Activated T-helper 1 cell treated with anti-CD3 and anti-CD28 coated beads, Interleukin-12 subunit alpha, Interleukin-12 subunit beta, Interleukin-2, Interleukin-4 antibody, amounts not matched to agents 30 ng/mL and 10 ng/mL and 1 ng/mL, durations not matched to agents 14 hours and 24 hours and 36 hours (primary cell): ENCODE results near the gene CPLX1. TPM values are rescaled to one million over a fixed set of nuclear protein-coding genes. Genes with fewer than 3 reads are reported as not detected.

Experiments
- DNase-seq: peaks from one replicate; pipeline ENCODE4 v3.0.0; 2021; ENCODE audit warnings: low spot score
- H3K27ac Mint-ChIP-seq: one replicate; pipeline ENCODE4 v1.8.0; 2021; ENCODE audit warnings: mild to moderate bottlenecking, mixed read lengths
- H3K27me3 Mint-ChIP-seq: one replicate; pipeline ENCODE4 v1.8.0; 2022; ENCODE audit warnings: mild to moderate bottlenecking, moderate library complexity, mixed read lengths; ENCODE audit not compliant: insufficient read depth
- H3K36me3 Mint-ChIP-seq: one replicate; pipeline ENCODE4 v1.8.0; 2021; ENCODE audit warnings: low read depth, mixed read lengths
- H3K4me1 Mint-ChIP-seq: one replicate; pipeline ENCODE4 v1.8.0; 2021; ENCODE audit warnings: low read depth, mixed read lengths
- H3K4me3 Mint-ChIP-seq: one replicate; pipeline ENCODE4 v1.8.0; 2021; ENCODE audit warnings: mild to moderate bottlenecking, moderate library complexity, mixed read lengths
- H3K9me3 Mint-ChIP-seq: one replicate; pipeline ENCODE4 v1.8.0; 2021; ENCODE audit warnings: mixed read lengths
- intact Hi-C: fragments of 100-400 bp; cut with micrococcal nuclease; formaldehyde crosslinking; loops from one replicate; pipeline ENCODE4 v1.15.1; 2024
- total RNA-seq: library from RNA; stranded (reverse); gene quantifications from 2 replicates; pipeline ENCODE4 v1.2.3, GENCODE V29; 2022

The CPLX1 gene
- total RNA-seq, 1 donor from 2014 or later, result 1.3 TPM

GRCh38 chr4:850323-850945 is 24.5 kb upstream of the CPLX1 start:
- intact Hi-C loops, result no loop called here
- Mint-ChIP-seq H3K36me3 (peaks cover 31% of the 10 kb centered on the region), H3K4me1 (no peaks in the 10 kb centered on the region)

GRCh38 chr4:849478-850175 is 23.7 kb upstream of the CPLX1 start:
- Mint-ChIP-seq H3K4me1 (no peaks in the 10 kb centered on the region), H3K36me3 (peaks cover 26% of the 10 kb centered on the region), H3K9me3 (peaks cover 6% of the 10 kb centered on the region), H3K4me3 (no peak overlapping the region), H3K27me3 (no peaks in the 10 kb centered on the region), H3K27ac (no peak overlapping the region)
- intact Hi-C loops, result no loop called here
- no peak for DNase-seq

More at GRCh38 chr4:850323-850945, 24.5 kb upstream of the CPLX1 start:
- Mint-ChIP-seq H3K4me3 (no peak overlapping the region), H3K27ac (no peak overlapping the region), H3K27me3 (no peaks in the 10 kb centered on the region), H3K9me3 (peaks cover 6% of the 10 kb centered on the region)
- no peak for DNase-seq

GRCh38 chr4:848803-849477 is 23.0 kb upstream of the CPLX1 start:
- intact Hi-C loops, result no loop called here
- no peak overlapping the region for H3K27ac Mint-ChIP-seq
- no peaks in the 10 kb centered on the region for H3K27me3 Mint-ChIP-seq
- peaks cover 11% of the 10 kb centered on the region for H3K9me3 Mint-ChIP-seq
- no peak overlapping the region for H3K4me3 Mint-ChIP-seq
- no peak for DNase-seq
- no peaks in the 10 kb centered on the region for H3K4me1 Mint-ChIP-seq
- peaks cover 24% of the 10 kb centered on the region for H3K36me3 Mint-ChIP-seq

DNA sequence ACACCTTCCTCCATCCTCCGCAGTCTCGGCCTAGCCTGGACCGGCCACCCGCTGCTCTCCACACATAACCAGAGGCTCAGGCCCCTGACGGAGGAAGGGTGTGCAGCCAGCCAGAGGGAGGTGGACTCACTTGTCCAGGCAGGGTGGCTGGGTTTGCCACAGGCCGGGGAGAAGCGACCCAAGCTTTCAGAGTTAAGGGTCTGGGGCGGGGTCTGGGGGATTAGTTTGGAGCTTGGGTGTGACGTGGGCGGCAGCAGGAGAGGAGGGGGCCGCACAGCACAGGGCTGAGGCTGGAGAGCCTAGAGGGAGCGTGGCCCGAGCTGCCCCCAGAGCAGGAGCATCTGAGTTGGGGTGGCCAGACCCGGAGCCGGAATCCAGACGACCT is 22.4 kb upstream of the CPLX1 start:
- peaks cover 24% of the 10 kb centered on the region for H3K36me3 Mint-ChIP-seq
- H3K4me1 Mint-ChIP-seq, result no peaks in the 10 kb centered on the region
- H3K9me3 Mint-ChIP-seq, result peaks cover 11% of the 10 kb centered on the region
- DNase-seq, result no peak
- no peak overlapping the region for H3K4me3 Mint-ChIP-seq
- no peaks in the 10 kb centered on the region for H3K27me3 Mint-ChIP-seq
- H3K27ac Mint-ChIP-seq, result no peak overlapping the region
- intact Hi-C loops, result no loop called here

DNA sequence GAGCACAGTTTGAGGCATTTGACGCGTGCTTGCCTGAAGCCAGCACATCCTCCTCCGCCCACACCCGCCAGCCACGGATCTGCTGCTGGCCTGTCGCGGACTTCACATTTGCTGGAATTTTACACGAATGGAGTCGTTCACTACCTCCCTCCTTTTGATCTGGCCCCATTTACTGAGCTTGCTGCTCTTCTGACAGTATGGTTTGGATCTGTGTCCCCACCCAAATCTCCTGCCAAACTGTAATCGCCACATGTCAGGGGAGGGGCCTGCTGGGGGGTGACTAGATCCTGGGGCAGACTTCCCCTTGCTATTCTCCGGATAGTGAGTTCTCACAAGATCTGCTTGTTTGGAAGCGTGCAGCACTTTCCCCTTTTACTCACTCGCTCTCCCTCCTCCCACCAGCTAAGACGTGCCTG is 19.9 kb upstream of the CPLX1 start:
- Mint-ChIP-seq H3K36me3 (peaks cover 24% of the 10 kb centered on the region), H3K27me3 (no peaks in the 10 kb centered on the region), H3K9me3 (peaks cover 21% of the 10 kb centered on the region), H3K27ac (no peak overlapping the region), H3K4me1 (no peaks in the 10 kb centered on the region), H3K4me3 (no peak overlapping the region)
- intact Hi-C loops, result no loop called here
- DNase-seq, result no peak

GRCh38 chr4:845233-845835 is 19.4 kb upstream of the CPLX1 start:
- H3K27ac Mint-ChIP-seq, result no peak overlapping the region
- H3K9me3 Mint-ChIP-seq, result peaks cover 21% of the 10 kb centered on the region
- H3K36me3 Mint-ChIP-seq, result peaks cover 26% of the 10 kb centered on the region
- H3K27me3 Mint-ChIP-seq, result no peaks in the 10 kb centered on the region
- no peak for DNase-seq
- intact Hi-C loops, result no loop called here
- H3K4me1 Mint-ChIP-seq, result no peaks in the 10 kb centered on the region
- no peak overlapping the region for H3K4me3 Mint-ChIP-seq

- no peak for DNase-seq
- Mint-ChIP-seq H3K36me3 (peaks cover 27% of the 10 kb centered on the region), H3K27ac (no peak overlapping the region), H3K4me1 (peaks cover 4% of the 10 kb centered on the region), H3K4me3 (no peak overlapping the region), H3K27me3 (no peaks in the 10 kb centered on the region), H3K9me3 (peaks cover 26% of the 10 kb centered on the region)
- intact Hi-C loops, result no loop called here
Measured at GRCh38 chr4:844752-845232, 18.9 kb upstream of the CPLX1 start.

DNA sequence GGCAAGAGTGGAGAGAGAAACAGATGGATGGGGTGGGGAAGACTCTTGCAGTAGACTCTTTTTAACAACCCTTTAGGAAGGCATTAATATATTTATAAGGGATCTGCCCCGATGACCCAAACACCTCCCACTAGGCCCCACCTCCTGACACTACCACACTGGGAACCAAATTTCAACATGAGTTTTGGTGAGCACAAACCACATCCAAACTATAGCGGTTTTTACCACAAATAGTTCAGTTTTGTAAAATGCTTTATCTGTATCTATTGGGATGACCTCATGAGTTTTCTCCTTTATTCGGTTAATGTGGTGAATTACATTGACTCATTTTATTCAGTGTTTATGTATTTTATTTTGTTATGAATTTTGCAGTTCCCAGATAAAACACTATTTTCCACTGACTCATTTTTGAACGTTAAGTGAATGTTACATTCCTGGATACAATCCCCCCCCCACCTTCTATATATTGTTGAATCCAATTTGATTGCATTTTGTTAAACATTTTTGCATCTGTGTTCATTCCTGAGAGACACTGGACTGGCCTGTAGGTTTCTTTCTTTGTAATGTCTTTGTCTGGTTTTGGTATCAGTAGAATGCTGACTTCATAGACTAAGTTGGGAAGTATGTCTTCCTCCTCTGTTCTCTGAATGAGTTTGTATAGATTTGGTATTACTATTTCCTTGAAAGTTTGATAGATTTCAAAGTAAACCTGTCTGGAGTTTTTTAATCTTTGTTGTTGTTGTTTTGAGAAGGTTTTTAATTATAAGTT is 13.9 kb upstream of the CPLX1 start:
- intact Hi-C loops, result no loop called here
- Mint-ChIP-seq H3K9me3 (peaks cover 42% of the 10 kb centered on the region), H3K4me3 (no peak overlapping the region), H3K27ac (peak overlapping the region; percentile 71), H3K36me3 (peaks cover 22% of the 10 kb centered on the region), H3K4me1 (peaks cover 6% of the 10 kb centered on the region), H3K27me3 (no peaks in the 10 kb centered on the region)
- no peak for DNase-seq

GRCh38 chr4:837772-838171 is 11.8 kb upstream of the CPLX1 start:
- DNase-seq, result no peak
- peaks cover 16% of the 10 kb centered on the region for H3K36me3 Mint-ChIP-seq
- no peak overlapping the region for H3K4me3 Mint-ChIP-seq
- intact Hi-C loops, result no loop called here
- H3K9me3 Mint-ChIP-seq, result peaks cover 37% of the 10 kb centered on the region
- H3K27me3 Mint-ChIP-seq, result peaks cover 2% of the 10 kb centered on the region
- no peak overlapping the region for H3K27ac Mint-ChIP-seq
- H3K4me1 Mint-ChIP-seq, result peaks cover 6% of the 10 kb centered on the region

DNA sequence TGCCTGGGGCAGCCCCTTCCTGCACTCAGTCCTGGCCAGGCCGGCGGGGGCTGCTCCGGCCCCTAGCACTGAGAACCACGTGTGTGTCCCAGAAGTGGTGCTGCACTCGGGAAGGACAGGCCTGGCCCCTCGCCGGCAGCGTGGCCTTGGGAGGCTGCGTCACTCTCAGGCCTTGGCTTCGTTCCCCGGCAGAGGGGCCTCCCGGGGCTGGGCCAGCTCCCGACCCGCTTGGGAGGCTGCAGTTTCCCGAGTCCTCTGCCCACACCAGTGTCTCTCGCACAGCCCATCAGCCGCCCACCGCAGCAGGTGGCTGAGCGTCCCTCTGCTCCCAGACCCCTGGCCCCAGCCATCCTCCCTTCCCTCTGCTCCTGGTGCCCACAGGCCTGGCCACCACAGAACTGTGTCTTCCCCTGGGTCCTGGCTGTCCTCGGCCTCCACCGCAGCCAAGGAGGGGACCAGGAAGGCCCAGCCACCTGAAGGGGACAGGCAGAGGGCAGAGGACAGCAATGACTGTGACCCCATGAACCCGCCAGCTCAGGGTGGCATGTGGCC is 10.9 kb upstream of the CPLX1 start:
- peaks cover 11% of the 10 kb centered on the region for H3K36me3 Mint-ChIP-seq
- peaks cover 2% of the 10 kb centered on the region for H3K27me3 Mint-ChIP-seq
- H3K27ac Mint-ChIP-seq, result no peak overlapping the region
- intact Hi-C loops, result no loop called here
- H3K9me3 Mint-ChIP-seq, result peaks cover 31% of the 10 kb centered on the region
- DNase-seq, result no peak
- no peak overlapping the region for H3K4me3 Mint-ChIP-seq
- H3K4me1 Mint-ChIP-seq, result peaks cover 6% of the 10 kb centered on the region

- Mint-ChIP-seq H3K36me3 (peaks cover 11% of the 10 kb centered on the region), H3K4me3 (no peak overlapping the region), H3K4me1 (peaks cover 6% of the 10 kb centered on the region), H3K27me3 (peaks cover 2% of the 10 kb centered on the region), H3K9me3 (peaks cover 28% of the 10 kb centered on the region), H3K27ac (no peak overlapping the region)
- intact Hi-C loops, result no loop called here
- no peak for DNase-seq
Measured at GRCh38 chr4:836003-836511, 10.1 kb upstream of the CPLX1 start.
